CD4-positive, alpha-beta T cell (primary cell): ENCODE measurements around the gene TRRAP. TPM values are rescaled to one million over a fixed set of nuclear protein-coding genes. Genes with fewer than 3 reads are reported as not detected.

Source experiments
- ATAC-seq: fragments of 200-7000 bp; cut with Tn5 transposase; one replicate; pipeline ENCODE4 v1.10.0; 2022; ENCODE audit warnings: mild to moderate bottlenecking; ENCODE audit not compliant: poor library complexity
- CTCF ChIA-PET: fragments of 350-600 bp; sonication (Branson Sonifier 250); formaldehyde crosslinking; loops from one replicate; lab custom pipeline; 2021; ENCODE audit warnings: antibody characterized with exemption, inconsistent platforms; lab: Charles Lee
- POLR2A ChIA-PET: fragments of 350-600 bp; sonication (Branson Sonifier 250); formaldehyde crosslinking; loops from one replicate; lab custom pipeline; 2021; ENCODE audit warnings: antibody characterized with exemption, inconsistent platforms; lab: Charles Lee
- DNase-seq, 14 experiments: peaks; one replicate each; pipeline ENCODE4 v3.0.0-alpha.2; 2013 to 2020; ENCODE audit warnings: mixed read lengths in 2 of 14
- H3K27ac ChIP-seq, 2 donors: one replicate each; pipeline versions ENCODE4 v1.5.1 to v1.7.0; 2013; ENCODE audit warnings: low read length in 2 of 2, low read depth in 1 of 2, mild to moderate bottlenecking in 1 of 2
- H3K27me3 ChIP-seq, 2 experiments: 1 replicate in 1 of 2; 2 replicates in 1 of 2; pipeline versions ENCODE4 v1.6.1 to v1.7.0; 2013; ENCODE audit warnings: low read length in 2 of 2, control low read depth in 1 of 2, mild to moderate bottlenecking in 1 of 2, moderate library complexity in 1 of 2; ENCODE audit not compliant: insufficient read depth in 2 of 2, control insufficient read depth in 1 of 2
- H3K36me3 ChIP-seq: one replicate; pipeline ENCODE4 v1.6.1; 2013; ENCODE audit warnings: low read length, control low read depth; ENCODE audit not compliant: insufficient read depth
- H3K4me1 ChIP-seq: one replicate; pipeline ENCODE4 v1.6.1; 2013; ENCODE audit warnings: low read length, control low read depth; ENCODE audit not compliant: insufficient read depth
- H3K4me3 ChIP-seq: one replicate; pipeline ENCODE4 v1.5.1; 2013; ENCODE audit warnings: mild to moderate bottlenecking, low read length, moderate library complexity
- H3K9me3 ChIP-seq, 2 experiments: 1 replicate in 1 of 2; 2 replicates in 1 of 2; pipeline versions ENCODE4 v1.6.1 to v1.7.0; 2013; ENCODE audit warnings: low read length in 2 of 2, mild to moderate bottlenecking in 2 of 2, control low read depth in 1 of 2, moderate library complexity in 1 of 2; ENCODE audit not compliant: control insufficient read depth in 1 of 2, insufficient read depth in 1 of 2
- H3K27ac Mint-ChIP-seq: one replicate; pipeline ENCODE4 v1.8.0; 2020; ENCODE audit warnings: mixed read lengths
- H3K27me3 Mint-ChIP-seq: one replicate; pipeline ENCODE4 v1.8.0; 2021; ENCODE audit warnings: mixed read lengths
- H3K36me3 Mint-ChIP-seq: one replicate; pipeline ENCODE4 v1.8.0; 2021; ENCODE audit warnings: low read depth, mixed read lengths
- H3K4me1 Mint-ChIP-seq: one replicate; pipeline ENCODE4 v1.8.0; 2021; ENCODE audit warnings: low read depth, mixed read lengths
- H3K4me3 Mint-ChIP-seq: one replicate; pipeline ENCODE4 v1.8.0; 2020; ENCODE audit warnings: mild to moderate bottlenecking, mixed read lengths
- H3K9me3 Mint-ChIP-seq: one replicate; pipeline ENCODE4 v1.8.0; 2020; ENCODE audit warnings: mixed read lengths
- CTCF ChIP-seq: fragments of 200-600 bp; IDR thresholded peaks from one replicate; pipeline ENCODE4 v1.8.0; 2022; ENCODE audit warnings: antibody characterized with exemption, mild to moderate bottlenecking
- intact Hi-C, 2 experiments: fragments of 100-400 bp; cut with DNase I in 1 of 2; cut with micrococcal nuclease in 1 of 2; formaldehyde crosslinking; loops; one replicate each; pipeline versions ENCODE4 v1.15.1 to v1.9.0; 2023 to 2025; cut with DNase I, micrococcal nuclease
- total RNA-seq, 174 experiments: library from RNA in 2 of 174; stranded (reverse) in 2 of 174; gene quantifications; one replicate each; pipeline ENCODE4 v1.2.3 and lab custom pipeline; 2021 to 2026

The TRRAP gene
- total RNA-seq, 2 experiments from 2014 or later = 47.9 to 48.3 TPM

- peaks cover 66% of the 10 kb centered on the region for H3K36me3 Mint-ChIP-seq
- no peak for ATAC-seq
- no peak for TF ChIP-seq CTCF
- H3K4me1 Mint-ChIP-seq = peaks cover 6% of the 10 kb centered on the region
- ChIA-PET POLR2A (no interaction called here), CTCF (no interaction called here)
- H3K9me3 Mint-ChIP-seq = no peaks in the 10 kb centered on the region
- no peak overlapping the region for H3K27ac Mint-ChIP-seq
- H3K4me3 Mint-ChIP-seq = no peak overlapping the region
- peaks cover 17% of the 10 kb centered on the region for H3K36me3 ChIP-seq
- H3K27ac ChIP-seq = no peak overlapping the region
- no peaks in the 10 kb centered on the region for H3K4me1 ChIP-seq
- no peaks in the 10 kb centered on the region for H3K27me3 Mint-ChIP-seq
- H3K9me3 ChIP-seq = no peaks in the 10 kb centered on the region
- H3K4me3 ChIP-seq = no peak overlapping the region
- H3K27me3 ChIP-seq = no peaks in the 10 kb centered on the region
- DNase-seq = no peak
- intact Hi-C loops = no loop called here
These were observed 143.7 kb downstream of the TRRAP start for GRCh38 chr7:99021941-99022560.

DNA sequence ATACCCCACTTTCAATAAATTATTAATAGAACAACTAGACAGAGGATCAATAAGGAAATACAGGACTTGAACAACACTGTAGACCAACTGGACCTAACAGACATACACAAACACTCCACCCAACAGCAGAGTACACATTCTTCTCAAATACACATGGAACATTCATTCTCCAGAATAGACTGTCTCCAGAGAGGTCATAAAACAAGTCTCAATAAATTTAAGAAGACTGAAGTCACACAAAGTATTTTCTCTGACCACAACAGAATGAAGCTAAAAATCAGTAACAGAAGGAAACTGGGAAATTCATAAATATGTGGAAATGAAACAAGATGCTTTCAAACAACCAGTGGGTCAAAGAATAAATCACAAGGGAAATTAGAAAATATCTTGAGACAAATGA lies 145.7 kb downstream of the TRRAP start:
- TF ChIP-seq CTCF = no peak
- intact Hi-C loops = no loop called here
- ChIA-PET CTCF (interaction anchor here (0.6 kb wide), 1 partner anchor 91 kb away, joined by 3 read pairs; no protein-coding TSS in a partner anchor), POLR2A (interaction anchor here (0.7 kb wide), 1 partner anchor 291 kb away, joined by 4 read pairs; no protein-coding TSS in a partner anchor)
- no peaks in the 10 kb centered on the region for H3K27me3 ChIP-seq
- Mint-ChIP-seq H3K36me3 (peaks cover 72% of the 10 kb centered on the region), H3K4me1 (peaks cover 6% of the 10 kb centered on the region), H3K27me3 (no peaks in the 10 kb centered on the region), H3K27ac (peak overlapping the region; percentile 38), H3K9me3 (no peaks in the 10 kb centered on the region), H3K4me3 (no peak overlapping the region)
- H3K36me3 ChIP-seq = peaks cover 26% of the 10 kb centered on the region
- H3K4me1 ChIP-seq = no peaks in the 10 kb centered on the region
- ATAC-seq (no peak), DNase-seq (no peak)
- H3K4me3 ChIP-seq = no peak overlapping the region
- no peaks in the 10 kb centered on the region for H3K9me3 ChIP-seq
- H3K27ac ChIP-seq = no peak overlapping the region

GRCh38 chr7:99027241-99027640 lies 148.9 kb downstream of the TRRAP start:
- peak overlapping the region; percentile 18 for H3K27ac Mint-ChIP-seq
- H3K4me1 Mint-ChIP-seq = peaks cover 6% of the 10 kb centered on the region
- intact Hi-C loops = no loop called here
- no peak for TF ChIP-seq CTCF
- ChIA-PET CTCF (no interaction called here), POLR2A (no interaction called here)
- DNase-seq (no peak), ATAC-seq (no peak)
- H3K4me3 ChIP-seq = no peak overlapping the region
- no peaks in the 10 kb centered on the region for H3K27me3 Mint-ChIP-seq
- no peaks in the 10 kb centered on the region for H3K9me3 Mint-ChIP-seq
- no peak overlapping the region for H3K27ac ChIP-seq
- H3K4me1 ChIP-seq = no peaks in the 10 kb centered on the region
- H3K4me3 Mint-ChIP-seq = no peak overlapping the region
- H3K36me3 Mint-ChIP-seq = peaks cover 74% of the 10 kb centered on the region
- no peaks in the 10 kb centered on the region for H3K27me3 ChIP-seq
- H3K9me3 ChIP-seq = no peaks in the 10 kb centered on the region
- H3K36me3 ChIP-seq = peaks cover 43% of the 10 kb centered on the region
